ENCODE data around the gene PRKCA.

DNA sequence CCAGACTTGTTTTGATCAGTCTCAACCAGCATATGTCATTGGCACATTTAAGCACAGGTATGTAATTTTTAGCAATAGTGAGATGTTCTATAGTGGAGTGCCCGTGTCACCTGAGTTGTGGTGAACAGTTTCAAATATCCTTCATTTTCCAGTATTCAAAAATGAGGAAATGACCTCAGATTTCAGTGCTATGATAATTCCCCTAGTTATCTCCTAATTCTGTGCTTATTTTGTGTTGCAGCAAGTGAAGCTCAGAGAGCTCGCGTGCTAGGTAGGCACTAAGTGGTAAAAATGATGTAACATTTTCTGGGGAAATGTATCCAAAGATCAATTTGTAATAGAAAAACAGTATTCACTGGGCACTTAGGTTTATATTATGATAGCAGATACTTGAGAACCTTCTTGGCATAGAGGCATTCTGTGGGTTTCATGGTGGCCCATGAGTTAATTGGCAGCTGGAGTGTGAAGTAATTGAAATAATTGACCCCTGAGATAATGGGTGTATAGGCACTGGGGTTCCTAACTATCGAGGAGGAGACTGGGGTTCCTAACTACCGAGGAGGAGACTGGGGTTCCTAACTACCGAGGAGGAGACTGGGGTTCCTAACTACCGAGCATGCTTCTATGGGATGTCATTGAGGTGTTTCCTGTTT lies 159.1 kb downstream of the PRKCA start:
- TF ChIP-seq, protein P1, sequence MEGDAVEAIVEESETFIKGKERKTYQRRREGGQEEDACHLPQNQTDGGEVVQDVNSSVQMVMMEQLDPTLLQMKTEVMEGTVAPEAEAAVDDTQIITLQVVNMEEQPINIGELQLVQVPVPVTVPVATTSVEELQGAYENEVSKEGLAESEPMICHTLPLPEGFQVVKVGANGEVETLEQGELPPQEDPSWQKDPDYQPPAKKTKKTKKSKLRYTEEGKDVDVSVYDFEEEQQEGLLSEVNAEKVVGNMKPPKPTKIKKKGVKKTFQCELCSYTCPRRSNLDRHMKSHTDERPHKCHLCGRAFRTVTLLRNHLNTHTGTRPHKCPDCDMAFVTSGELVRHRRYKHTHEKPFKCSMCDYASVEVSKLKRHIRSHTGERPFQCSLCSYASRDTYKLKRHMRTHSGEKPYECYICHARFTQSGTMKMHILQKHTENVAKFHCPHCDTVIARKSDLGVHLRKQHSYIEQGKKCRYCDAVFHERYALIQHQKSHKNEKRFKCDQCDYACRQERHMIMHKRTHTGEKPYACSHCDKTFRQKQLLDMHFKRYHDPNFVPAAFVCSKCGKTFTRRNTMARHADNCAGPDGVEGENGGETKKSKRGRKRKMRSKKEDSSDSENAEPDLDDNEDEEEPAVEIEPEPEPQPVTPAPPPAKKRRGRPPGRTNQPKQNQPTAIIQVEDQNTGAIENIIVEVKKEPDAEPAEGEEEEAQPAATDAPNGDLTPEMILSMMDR (IDR thresholded peaks at IDR 0.05) = no peak
- TF ChIP-seq EP300 (IDR thresholded peaks at IDR 0.05) (no peak), POLR2A (IDR thresholded peaks at IDR 0.05) (no peak)

Data from ovary (tissue), 3 donors.